Right atrium auricular region (tissue), 2 donors: ENCODE measurements around the gene ACYP1. TPM values are rescaled to one million over a fixed set of nuclear protein-coding genes. Genes with fewer than 3 reads are reported as not detected.

ENCODE experiments used
- DNase-seq: peaks from one replicate; pipeline ENCODE4 v3.0.0-alpha.2; 2019; ENCODE audit warnings: low spot score
- H3K27ac ChIP-seq, 2 donors: fragments of 200-600 bp; sonication (generic); 1 replicate in 1 of 2; 2 replicates in 1 of 2; pipeline ENCODE4 v1.5.1; 2016 to 2019
- H3K27me3 ChIP-seq, 2 donors: fragments of 200-600 bp; sonication (generic); one replicate each; pipeline versions ENCODE4 v1.5.1 to v1.6.0; 2017 to 2019
- H3K36me3 ChIP-seq: fragments of 200-600 bp; sonication (generic); one replicate; pipeline ENCODE4 v1.5.1; 2016
- H3K4me1 ChIP-seq, 2 donors: fragments of 200-600 bp; sonication (generic); one replicate each; pipeline versions ENCODE4 v1.5.1 to v1.6.0; 2017 to 2019
- H3K4me3 ChIP-seq, 2 donors: fragments of 200-600 bp; sonication (generic); 1 replicate in 1 of 2; 2 replicates in 1 of 2; pipeline ENCODE4 v1.5.1; 2017 to 2019; ENCODE audit warnings: mild to moderate bottlenecking in 1 of 2, moderate library complexity in 1 of 2
- H3K9me3 ChIP-seq, 2 donors: fragments of 200-600 bp; sonication (generic); one replicate each; pipeline ENCODE4 v1.5.1; 2019
- total RNA-seq, 2 donors: library from RNA; depleted of rRNA; stranded (reverse); fragments of >200 nt; gene quantifications; one replicate each; pipeline ENCODE4 v1.1.0, GENCODE V29; 2016
- TF ChIP-seq, protein P1 (sequence below), 2 donors: fragments of 200-600 bp; sonication (generic); IDR thresholded peaks; one replicate each; pipeline ENCODE4 v1.5.1; 2019; ENCODE audit warnings: antibody characterized with exemption in 2 of 2

Gene ACYP1
- total RNA-seq, 2 donors from 2014 or later, result 11.0 to 19.5 TPM

DNA sequence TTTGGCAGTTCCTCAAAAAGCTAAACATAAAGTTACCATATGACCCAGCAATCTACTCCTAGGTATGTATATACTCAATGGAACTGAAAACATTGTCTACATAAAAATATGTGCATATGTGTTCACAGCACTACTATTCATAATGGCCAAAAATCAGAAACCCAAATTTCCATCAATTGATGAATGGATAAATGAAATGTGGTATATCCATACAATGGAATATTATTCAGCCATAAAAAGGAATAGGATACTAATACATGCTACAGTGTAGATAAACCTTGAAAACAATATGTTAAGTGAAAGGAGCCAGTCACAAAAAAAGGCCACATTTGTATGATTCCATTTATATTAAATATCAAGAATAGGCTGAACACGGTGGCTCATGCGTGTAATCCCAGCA, 3.4 kb downstream of the ACYP1 start:
- no peaks in the 10 kb centered on the region for H3K27me3 ChIP-seq
- H3K4me3 ChIP-seq, result no peak overlapping the region
- TF ChIP-seq, protein P1, sequence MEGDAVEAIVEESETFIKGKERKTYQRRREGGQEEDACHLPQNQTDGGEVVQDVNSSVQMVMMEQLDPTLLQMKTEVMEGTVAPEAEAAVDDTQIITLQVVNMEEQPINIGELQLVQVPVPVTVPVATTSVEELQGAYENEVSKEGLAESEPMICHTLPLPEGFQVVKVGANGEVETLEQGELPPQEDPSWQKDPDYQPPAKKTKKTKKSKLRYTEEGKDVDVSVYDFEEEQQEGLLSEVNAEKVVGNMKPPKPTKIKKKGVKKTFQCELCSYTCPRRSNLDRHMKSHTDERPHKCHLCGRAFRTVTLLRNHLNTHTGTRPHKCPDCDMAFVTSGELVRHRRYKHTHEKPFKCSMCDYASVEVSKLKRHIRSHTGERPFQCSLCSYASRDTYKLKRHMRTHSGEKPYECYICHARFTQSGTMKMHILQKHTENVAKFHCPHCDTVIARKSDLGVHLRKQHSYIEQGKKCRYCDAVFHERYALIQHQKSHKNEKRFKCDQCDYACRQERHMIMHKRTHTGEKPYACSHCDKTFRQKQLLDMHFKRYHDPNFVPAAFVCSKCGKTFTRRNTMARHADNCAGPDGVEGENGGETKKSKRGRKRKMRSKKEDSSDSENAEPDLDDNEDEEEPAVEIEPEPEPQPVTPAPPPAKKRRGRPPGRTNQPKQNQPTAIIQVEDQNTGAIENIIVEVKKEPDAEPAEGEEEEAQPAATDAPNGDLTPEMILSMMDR (IDR thresholded peaks at IDR 0.05), result no peak
- no peaks in the 10 kb centered on the region for H3K36me3 ChIP-seq
- no peak overlapping the region for H3K27ac ChIP-seq
- H3K9me3 ChIP-seq, result no peaks in the 10 kb centered on the region
- H3K4me1 ChIP-seq, result peaks cover 0 to 14% of the 10 kb centered on the region in 2 donors
- no peak for DNase-seq

DNA sequence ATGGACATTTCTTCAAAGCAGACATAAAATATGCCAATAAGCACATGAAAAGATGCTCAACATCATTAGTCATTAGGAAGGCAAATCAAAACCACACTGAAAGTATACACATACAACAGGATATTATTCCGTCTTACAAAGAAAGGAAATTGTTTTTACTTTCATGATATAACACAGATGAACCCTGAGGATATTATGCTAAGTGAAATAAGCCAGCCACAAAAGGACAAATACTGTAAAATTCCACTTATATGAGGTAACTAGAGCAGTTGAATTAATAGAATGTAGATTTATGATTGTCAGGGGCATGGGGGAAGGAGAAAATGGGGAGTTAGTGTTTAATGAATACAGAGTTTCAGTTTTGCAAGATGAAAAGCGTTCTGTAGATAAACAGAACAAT, 4.2 kb downstream of the ACYP1 start:
- Histone ChIP-seq H3K27ac (no peak overlapping the region), H3K4me3 (no peak overlapping the region), H3K4me1 (peaks cover 0 to 13% of the 10 kb centered on the region in 2 donors), H3K9me3 (no peaks in the 10 kb centered on the region), H3K27me3 (no peaks in the 10 kb centered on the region), H3K36me3 (no peaks in the 10 kb centered on the region)
- no peak for DNase-seq
- TF ChIP-seq, protein P1 (IDR thresholded peaks at IDR 0.05), result no peak

GRCh38 chr14:75054421-75054820, 9.4 kb downstream of the ACYP1 start:
- DNase-seq, result no peak
- Histone ChIP-seq H3K27me3 (no peaks in the 10 kb centered on the region), H3K4me3 (no peak overlapping the region), H3K9me3 (no peaks in the 10 kb centered on the region), H3K27ac (no peak overlapping the region), H3K36me3 (no peaks in the 10 kb centered on the region), H3K4me1 (peaks cover 0 to 12% of the 10 kb centered on the region in 2 donors)
- TF ChIP-seq, protein P1 (IDR thresholded peaks at IDR 0.05), result no peak

GRCh38 chr14:75053396-75054291, 10.2 kb downstream of the ACYP1 start:
- Histone ChIP-seq H3K9me3 (no peaks in the 10 kb centered on the region), H3K36me3 (no peaks in the 10 kb centered on the region), H3K27ac (no peak overlapping the region)

GRCh38 chr14:75051556-75051899, 12.3 kb downstream of the ACYP1 start:
- Histone ChIP-seq H3K4me3 (peak overlapping the region; percentile 50 to 67), H3K27me3 (no peaks in the 10 kb centered on the region), H3K36me3 (no peaks in the 10 kb centered on the region), H3K4me1 (peaks cover 0 to 22% of the 10 kb centered on the region in 2 donors), H3K27ac (peak overlapping the region; percentile 90 to 93), H3K9me3 (no peaks in the 10 kb centered on the region)
- TF ChIP-seq, protein P1 (IDR thresholded peaks at IDR 0.05), result no peak
- DNase-seq, result no peak

More at GRCh38 chr14:75053396-75054291, 10.2 kb downstream of the ACYP1 start:
- TF ChIP-seq, protein P1 (IDR thresholded peaks at IDR 0.05), result no peak
- H3K27me3 ChIP-seq, result no peaks in the 10 kb centered on the region
- H3K4me1 ChIP-seq, result peaks cover 0 to 19% of the 10 kb centered on the region in 2 donors
- no peak overlapping the region for H3K4me3 ChIP-seq
- no peak for DNase-seq
